GM19099 (cell line): ENCODE results near the gene SNTB2.

Source experiments
- POLR2A ChIP-seq: IDR thresholded peaks from 3 replicates; pipeline ENCODE4 v1.6.1; 2011; ENCODE audit warnings: low read depth; ENCODE audit not compliant: insufficient read length; ENCODE audit errors: extremely low read depth

The SNTB2 gene

DNA sequence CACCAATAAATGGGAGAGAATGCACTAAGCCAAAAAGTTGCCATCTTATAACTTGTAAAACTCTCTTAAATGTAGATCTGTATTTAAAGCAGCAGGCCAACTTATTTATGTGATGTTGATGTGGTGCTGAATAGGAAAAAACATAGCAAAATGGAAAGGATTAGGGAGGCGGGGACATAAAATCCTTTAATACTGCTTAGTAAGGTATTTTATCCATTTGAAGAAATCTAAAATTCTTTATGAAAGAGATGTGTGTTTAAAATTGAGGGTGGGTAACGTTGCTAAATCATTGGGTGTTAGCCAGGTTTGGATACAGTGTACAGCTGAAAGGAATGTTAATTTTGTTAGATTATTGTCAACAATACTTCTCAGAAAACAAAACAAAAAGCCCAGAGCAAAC, 14.3 kb downstream of the SNTB2 start:
- no peak for TF ChIP-seq POLR2A

GRCh38 chr16:69201787-69202186, 14.8 kb downstream of the SNTB2 start:
- no peak for TF ChIP-seq POLR2A

GRCh38 chr16:69204172-69204571, 17.2 kb downstream of the SNTB2 start:
- TF ChIP-seq POLR2A, result no peak

DNA sequence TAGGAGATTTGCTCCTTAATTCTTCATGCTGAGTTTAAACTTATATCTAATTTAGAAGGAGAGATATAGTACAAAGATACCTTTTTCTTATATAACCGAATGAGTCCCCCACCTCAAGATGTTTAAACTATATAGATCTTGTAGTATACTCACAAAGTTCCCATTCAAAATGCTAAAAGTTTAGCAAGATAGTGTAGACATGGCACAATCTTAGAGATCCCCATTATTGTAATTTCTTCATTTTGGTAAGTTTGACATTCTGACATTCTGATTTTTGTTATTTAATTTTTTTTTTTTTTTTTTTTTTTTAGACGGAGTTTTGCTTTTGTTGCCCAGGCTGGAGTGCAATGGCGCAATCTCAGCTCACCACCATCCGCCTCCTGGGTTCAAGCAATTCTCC, 22.8 kb downstream of the SNTB2 start:
- TF ChIP-seq POLR2A, result no peak

GRCh38 chr16:69217433-69217832, 30.5 kb downstream of the SNTB2 start:
- no peak for TF ChIP-seq POLR2A

GRCh38 chr16:69219279-69219678, 32.3 kb downstream of the SNTB2 start:
- no peak for TF ChIP-seq POLR2A

DNA sequence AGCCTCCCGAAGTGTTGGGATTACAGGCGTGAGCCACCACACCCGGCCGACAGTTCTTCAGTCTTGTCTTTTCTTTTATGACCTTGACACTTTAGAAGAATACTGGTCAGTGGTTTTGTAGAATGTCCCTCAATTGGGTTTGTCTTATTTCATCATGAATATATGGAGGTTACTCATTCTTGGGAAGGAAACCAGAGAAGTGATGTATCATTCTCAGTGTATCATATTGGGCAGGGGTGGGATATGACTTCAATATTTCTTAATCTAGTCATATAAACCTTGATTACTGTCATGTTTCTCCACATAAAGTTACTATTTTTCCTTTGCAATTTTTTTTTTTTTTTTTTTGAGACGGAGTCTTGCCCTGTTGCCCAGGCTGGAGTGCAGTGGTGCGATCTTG, 36.9 kb downstream of the SNTB2 start:
- TF ChIP-seq POLR2A, result no peak

DNA sequence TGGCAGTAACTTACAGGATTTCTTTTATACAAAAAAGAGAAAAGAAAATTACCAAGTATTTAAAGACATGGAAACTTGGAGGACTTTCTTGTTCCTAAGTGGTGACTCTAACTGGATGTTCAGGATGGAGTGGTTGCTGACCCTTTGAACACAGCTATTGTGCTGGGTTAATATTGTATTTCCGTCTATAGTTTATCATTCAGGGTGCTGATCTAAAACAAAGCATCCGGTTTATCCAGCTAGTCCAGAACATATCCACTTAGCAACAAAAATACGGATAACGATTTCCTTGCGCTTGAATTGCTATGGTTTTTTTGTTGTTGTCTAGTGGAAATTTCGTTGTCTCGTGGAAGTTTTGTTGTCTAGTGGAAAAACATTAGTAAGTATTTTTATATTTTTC, 38.2 kb downstream of the SNTB2 start:
- TF ChIP-seq POLR2A, result no peak

DNA sequence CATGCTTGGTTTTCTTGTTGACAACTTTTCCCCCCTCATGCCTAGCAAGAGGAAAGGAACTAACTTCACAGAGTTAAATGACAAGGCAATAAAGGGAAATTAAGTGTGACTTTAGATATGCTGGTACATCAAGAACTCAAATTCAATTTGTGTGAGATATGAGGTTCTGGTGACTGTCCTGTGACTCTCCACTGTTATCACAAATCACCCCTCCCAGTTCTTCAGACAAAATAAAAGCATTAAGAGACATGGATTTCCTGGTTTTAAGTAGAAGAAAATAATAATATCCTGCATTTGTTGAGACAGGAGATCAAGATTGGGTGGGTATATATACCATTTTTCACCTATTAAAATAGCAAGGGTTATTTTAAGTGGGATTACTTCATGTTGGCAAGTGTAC, 46.2 kb downstream of the SNTB2 start:
- TF ChIP-seq POLR2A, result no peak

- no peak for TF ChIP-seq POLR2A
Observed at GRCh38 chr16:69234460-69234859, 47.5 kb downstream of the SNTB2 start.

DNA sequence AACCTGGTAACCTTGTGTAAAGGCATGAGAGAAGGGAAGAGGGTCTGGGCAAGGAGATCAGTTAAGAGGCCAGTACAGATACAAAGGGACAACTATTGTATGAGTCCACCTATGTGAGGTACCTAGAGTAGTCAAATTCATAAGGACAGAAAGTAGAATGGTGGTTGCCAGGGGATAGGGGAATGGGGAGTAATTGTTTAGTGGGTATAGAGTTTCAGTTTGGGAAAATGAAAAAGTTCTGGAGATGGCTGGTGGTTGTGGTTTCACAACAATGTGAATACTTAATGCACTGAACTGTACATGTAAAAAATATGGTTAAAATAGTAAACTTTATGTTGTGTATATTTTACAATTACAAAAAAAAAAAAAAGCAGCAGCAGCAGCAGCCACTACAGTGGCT, 49.4 kb downstream of the SNTB2 start:
- no peak for TF ChIP-seq POLR2A

DNA sequence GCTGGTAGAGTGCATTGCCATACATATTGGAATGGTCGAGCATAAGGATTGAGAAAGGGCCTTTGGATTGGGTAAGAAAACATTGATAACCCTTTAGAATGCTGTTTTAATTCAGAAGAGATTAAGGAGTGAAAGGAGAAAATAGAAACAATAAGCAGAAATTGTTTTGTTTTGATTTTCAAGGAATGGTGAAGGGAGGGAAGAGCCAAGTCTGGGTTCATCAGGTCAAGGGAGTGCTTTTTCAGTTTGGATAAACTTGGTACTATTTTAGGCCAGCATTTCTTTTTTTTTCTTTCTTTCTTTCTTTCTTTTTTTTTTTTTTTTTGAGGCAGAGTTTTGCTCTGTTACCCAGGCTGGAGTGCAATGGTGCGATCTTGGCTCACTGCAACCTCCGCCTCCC, 50.3 kb downstream of the SNTB2 start:
- TF ChIP-seq POLR2A, result no peak

- TF ChIP-seq POLR2A, result no peak
Observed at GRCh38 chr16:69239851-69240250, 52.9 kb downstream of the SNTB2 start.

GRCh38 chr16:69240331-69240730, 53.4 kb downstream of the SNTB2 start:
- no peak for TF ChIP-seq POLR2A

DNA sequence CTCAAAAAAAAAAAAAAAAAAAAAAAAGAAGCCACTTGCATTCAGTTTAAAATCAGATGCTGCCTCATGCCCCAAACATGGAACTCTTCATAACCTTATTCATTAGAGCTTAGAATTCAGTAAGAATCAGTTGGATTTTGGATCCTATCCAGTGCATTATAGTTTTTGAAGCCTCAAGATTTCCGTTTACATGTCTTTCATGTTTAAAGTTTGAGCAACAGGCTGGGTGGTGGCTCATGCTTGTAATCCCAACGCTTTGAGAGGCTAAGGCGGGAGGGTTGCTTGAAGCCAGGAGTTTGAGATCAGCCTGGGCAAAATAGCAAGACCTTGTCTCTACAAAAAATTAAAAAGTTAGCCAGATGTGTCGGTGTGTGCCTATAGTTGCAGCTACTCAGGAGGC, 55.0 kb downstream of the SNTB2 start:
- no peak for TF ChIP-seq POLR2A

GRCh38 chr16:69243479-69243878, 56.5 kb downstream of the SNTB2 start:
- TF ChIP-seq POLR2A, result no peak

DNA sequence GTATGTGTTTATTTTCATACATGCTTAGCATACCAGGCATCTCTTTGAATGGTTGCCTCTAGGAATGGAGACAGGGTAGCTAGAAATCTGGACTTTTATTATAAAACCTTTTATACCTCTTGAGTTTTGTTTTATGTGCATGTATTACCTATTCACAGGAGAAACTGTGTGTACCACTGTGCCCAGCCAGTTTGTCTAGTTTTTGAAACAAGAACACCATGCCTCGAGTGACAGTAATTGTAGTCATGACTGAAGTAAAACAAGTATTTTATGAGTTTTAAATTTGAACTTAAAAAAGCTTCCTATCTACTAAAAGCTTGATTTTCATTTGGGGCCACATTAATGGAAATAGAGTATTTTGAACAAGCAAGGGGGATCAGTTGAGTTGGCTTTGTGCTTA, 57.4 kb downstream of the SNTB2 start:
- TF ChIP-seq POLR2A, result no peak

DNA sequence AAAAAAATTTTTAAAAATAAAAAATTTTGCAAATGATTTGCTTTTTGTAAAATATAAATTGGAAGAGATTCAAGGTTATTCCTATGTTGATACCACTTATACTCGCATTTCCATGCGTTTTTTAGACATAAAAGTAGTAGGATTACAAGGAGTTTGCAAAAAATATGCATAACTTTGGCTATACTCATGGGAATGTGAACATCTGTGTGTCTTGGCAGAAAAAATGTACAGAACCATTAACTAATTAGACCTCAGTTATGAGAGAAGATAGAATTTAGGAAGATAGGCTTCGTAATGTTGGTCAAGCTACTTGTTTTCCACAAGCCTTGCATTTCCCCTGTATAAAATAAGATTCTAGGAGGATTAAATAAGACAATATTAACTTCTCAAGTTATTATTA, 63.1 kb downstream of the SNTB2 start:
- TF ChIP-seq POLR2A, result no peak
